Muscle of leg (tissue), 11 donors: ENCODE results near the gene RHPN2. TPM values are rescaled to one million over a fixed set of nuclear protein-coding genes. Genes with fewer than 3 reads are reported as not detected.

Experiments used
- DNase-seq: peaks from one replicate; pipeline ENCODE4 v3.0.0; 2013
- H3K27ac ChIP-seq: one replicate; pipeline ENCODE4 v1.5.1; 2013; ENCODE audit warnings: mild to moderate bottlenecking, low read length, control low read depth
- H3K27me3 ChIP-seq: one replicate; pipeline ENCODE4 v1.6.1; 2013; ENCODE audit warnings: low read length; ENCODE audit not compliant: control insufficient read depth, insufficient read depth
- H3K36me3 ChIP-seq: one replicate; pipeline ENCODE4 v1.6.1; 2013; ENCODE audit warnings: low read length; ENCODE audit not compliant: control insufficient read depth, insufficient read depth
- H3K4me1 ChIP-seq: one replicate; pipeline ENCODE4 v1.6.1; 2013; ENCODE audit warnings: low read length; ENCODE audit not compliant: control insufficient read depth, insufficient read depth
- H3K4me3 ChIP-seq: one replicate; pipeline ENCODE4 v1.5.1; 2013; ENCODE audit warnings: low read length, control low read depth
- H3K9me3 ChIP-seq: replicated peaks from 2 replicates; pipeline ENCODE4 v1.6.1; 2013; ENCODE audit warnings: low read depth, low read length; ENCODE audit not compliant: control insufficient read depth
- WGBS: methylation state at CpG from one replicate; pipeline ENCODE4 v1.1.5; 2013; ENCODE audit warnings: missing lambda C conversion rate; ENCODE audit not compliant: insufficient coverage; 5-methylcytosine and 5-hydroxymethylcytosine counted together
- polyA plus RNA-seq, 8 donors: library from polyadenylated mRNA; unstranded; fragments of 120-200 nt; gene quantifications; one replicate each; pipeline versions ENCODE4 v1.2.1 to v1.2.3, GENCODE V29; 2013; ENCODE audit warnings: inconsistent platforms in 1 of 8, low replicate concordance in 1 of 8; ENCODE audit not compliant: insufficient read length in 8 of 8, insufficient read depth in 1 of 8
- total RNA-seq: library from RNA; stranded (reverse); fragments of 120-200 nt; gene quantifications from one replicate; pipeline ENCODE4 v1.2.4, GENCODE V29; 2013

The RHPN2 gene
- total and polyA plus RNA-seq, 9 donors, result 0.98 to 4.8 (median 1.7) TPM

DNA sequence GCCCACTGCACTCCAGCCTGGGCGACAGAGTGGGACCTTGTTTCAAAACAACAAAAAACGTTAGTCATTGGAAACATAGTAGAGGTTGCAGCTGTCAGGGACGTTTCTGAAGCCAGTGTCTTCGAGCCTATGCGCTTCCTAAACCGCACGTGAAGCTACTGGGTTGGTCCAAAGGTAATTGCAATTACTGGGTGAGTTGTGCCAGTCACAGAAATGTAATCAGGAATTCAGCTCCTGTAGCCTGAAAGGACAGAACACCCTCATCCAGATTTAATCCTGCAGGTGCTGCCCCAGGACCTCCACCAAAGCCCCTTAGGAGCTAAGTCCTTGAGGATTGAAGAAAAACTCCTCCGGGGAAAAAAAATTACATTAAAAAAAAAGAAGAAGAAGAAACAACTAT lies 2.4 kb upstream of the RHPN2 start:
- Histone ChIP-seq H3K4me1 (peaks cover 8% of the 10 kb centered on the region), H3K36me3 (no peaks in the 10 kb centered on the region), H3K27ac (no peak overlapping the region), H3K27me3 (peaks cover 38% of the 10 kb centered on the region), H3K9me3 (no peaks in the 10 kb centered on the region), H3K4me3 (no peak overlapping the region)
- WGBS, result 60% methylated on average over 6 of the region's 8 CpGs
- no peak for DNase-seq

DNA sequence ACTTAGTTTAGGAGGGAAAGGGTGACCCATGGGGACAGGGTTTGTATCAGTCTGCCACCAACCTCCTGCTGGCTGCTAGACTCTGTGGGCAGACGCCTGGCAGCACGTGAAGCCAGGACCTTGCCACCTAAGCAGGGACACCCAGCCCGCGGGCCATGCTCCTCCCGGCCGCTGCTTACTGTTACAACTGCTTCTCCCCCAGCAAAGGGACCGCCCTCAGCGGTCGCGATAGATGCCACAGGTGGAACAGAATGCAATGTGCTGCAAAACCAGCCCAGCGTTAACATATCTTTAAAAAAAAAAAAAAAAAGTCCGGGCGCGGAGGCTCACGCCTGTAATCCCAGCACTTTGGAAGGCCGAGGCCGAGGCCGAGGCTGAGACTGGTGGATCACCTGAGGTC lies 1.9 kb upstream of the RHPN2 start:
- Histone ChIP-seq H3K27me3 (peaks cover 41% of the 10 kb centered on the region), H3K36me3 (no peaks in the 10 kb centered on the region), H3K27ac (no peak overlapping the region), H3K4me3 (no peak overlapping the region), H3K9me3 (no peaks in the 10 kb centered on the region), H3K4me1 (peaks cover 8% of the 10 kb centered on the region)
- DNase-seq, result no peak
- 73% methylated on average over 9 of the region's 18 CpGs for WGBS

DNA sequence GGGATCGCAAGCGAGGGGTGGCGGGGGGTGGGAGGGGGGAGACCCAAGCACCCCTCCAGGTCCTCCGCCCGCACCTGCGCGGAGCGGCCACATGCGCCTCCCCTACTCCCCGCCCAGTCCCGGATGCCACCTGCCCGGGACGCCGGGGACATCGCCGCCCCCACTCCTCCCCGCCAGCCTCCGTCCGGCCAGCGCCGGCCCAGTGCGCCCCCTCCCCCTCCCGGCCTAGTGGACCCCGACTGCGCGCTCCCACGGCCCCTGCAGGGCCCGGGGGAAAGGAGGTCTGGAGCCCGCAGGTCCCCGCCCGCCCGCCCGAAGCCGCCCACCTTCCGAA lies 263 bp downstream of the RHPN2 start:
- Histone ChIP-seq H3K27ac (no peak overlapping the region), H3K4me3 (peak overlapping the region; percentile 11), H3K9me3 (no peaks in the 10 kb centered on the region), H3K27me3 (peaks cover 41% of the 10 kb centered on the region), H3K4me1 (peaks cover 8% of the 10 kb centered on the region), H3K36me3 (no peaks in the 10 kb centered on the region)
- peak; percentile 8 for DNase-seq
- 0% methylated on average over 17 of the region's 35 CpGs for WGBS

DNA sequence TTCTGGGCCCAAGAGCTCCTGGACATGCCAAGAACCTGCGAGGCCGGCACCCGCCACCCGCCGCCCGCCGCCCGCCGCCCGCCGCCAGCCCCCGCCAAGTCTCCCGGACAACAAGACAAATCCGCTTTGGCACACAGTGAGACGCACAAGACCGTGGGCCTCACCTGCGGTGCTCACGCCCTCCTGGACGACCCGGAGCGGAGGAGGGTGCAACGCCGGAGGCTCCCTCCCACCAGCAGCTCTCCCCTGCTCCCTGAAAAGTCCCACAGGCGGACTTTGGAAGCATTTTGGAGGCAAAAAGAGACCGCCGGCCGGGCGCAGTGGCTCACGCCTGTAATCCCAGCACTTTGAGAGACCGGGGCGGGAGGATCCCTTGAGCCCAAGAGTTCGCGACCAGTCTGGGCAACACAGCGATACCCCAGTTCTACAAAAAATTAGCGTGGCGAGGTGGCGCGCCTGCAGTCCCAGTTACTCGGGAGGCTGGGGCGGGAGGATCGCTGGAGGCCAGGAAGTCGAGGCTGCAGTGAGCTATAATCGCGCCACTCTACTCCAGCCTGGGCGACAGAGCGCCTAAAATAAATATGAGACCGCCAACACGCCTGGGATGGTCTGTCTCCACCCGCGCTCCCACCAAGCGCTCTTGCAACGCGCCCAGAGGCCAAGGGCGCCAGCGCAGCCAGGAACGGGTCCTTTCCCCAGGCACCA lies 783 bp downstream of the RHPN2 start:
- H3K4me1 ChIP-seq, result peaks cover 8% of the 10 kb centered on the region
- H3K27me3 ChIP-seq, result peaks cover 41% of the 10 kb centered on the region
- peak overlapping the region; percentile 11 for H3K4me3 ChIP-seq
- no peaks in the 10 kb centered on the region for H3K9me3 ChIP-seq
- WGBS, result 5% methylated on average over 34 of the region's 56 CpGs
- no peaks in the 10 kb centered on the region for H3K36me3 ChIP-seq
- no peak overlapping the region for H3K27ac ChIP-seq
- no peak for DNase-seq

DNA sequence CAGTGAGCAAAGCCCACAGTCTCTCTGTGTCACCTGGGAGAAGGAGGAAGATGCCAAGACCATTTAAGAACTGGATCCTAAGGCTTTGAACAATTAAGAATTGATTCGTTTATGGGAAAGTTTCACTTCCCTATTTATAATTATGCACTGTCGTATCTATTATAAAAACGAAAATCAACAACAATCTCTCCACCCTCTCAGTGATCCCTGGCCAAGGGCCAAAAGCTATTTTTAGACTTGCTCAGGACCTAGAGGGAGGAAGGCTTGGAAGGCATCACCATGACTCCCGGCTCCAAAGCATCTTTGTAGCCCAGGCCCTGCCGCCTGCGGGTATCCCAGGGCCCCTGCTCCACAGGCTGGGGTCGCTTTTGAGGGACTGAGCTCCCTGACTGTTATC lies 1.3 kb downstream of the RHPN2 start:
- peaks cover 8% of the 10 kb centered on the region for H3K4me1 ChIP-seq
- WGBS, result 15% methylated on average over 4 of the region's 7 CpGs
- peaks cover 41% of the 10 kb centered on the region for H3K27me3 ChIP-seq
- no peaks in the 10 kb centered on the region for H3K9me3 ChIP-seq
- no peaks in the 10 kb centered on the region for H3K36me3 ChIP-seq
- no peak overlapping the region for H3K27ac ChIP-seq
- no peak overlapping the region for H3K4me3 ChIP-seq
- peak; percentile 36 for DNase-seq

DNA sequence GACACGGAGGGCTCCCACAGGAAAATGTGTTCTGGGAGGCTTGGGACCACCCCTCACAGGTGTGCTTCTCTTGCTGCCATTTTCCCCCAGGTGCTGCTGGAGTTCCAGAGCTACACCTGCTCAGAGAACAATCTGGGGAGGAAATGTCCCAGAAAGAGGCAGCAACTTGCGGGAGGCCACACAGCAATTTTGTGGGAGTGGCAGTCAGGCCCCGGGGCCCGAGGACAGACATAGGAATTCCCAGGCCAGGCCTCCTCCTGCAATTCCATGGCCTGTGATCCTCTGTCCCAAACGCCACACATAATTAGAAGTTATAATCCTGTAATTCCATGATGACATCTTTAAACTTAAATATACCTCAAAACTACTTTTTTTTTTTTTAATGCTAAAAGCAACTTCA lies 1.8 kb downstream of the RHPN2 start:
- Histone ChIP-seq H3K27ac (no peak overlapping the region), H3K36me3 (no peaks in the 10 kb centered on the region), H3K4me1 (peaks cover 8% of the 10 kb centered on the region), H3K4me3 (no peak overlapping the region), H3K27me3 (peaks cover 40% of the 10 kb centered on the region), H3K9me3 (no peaks in the 10 kb centered on the region)
- 73% methylated on average over 5 of the region's 5 CpGs for WGBS
- DNase-seq, result no peak

DNA sequence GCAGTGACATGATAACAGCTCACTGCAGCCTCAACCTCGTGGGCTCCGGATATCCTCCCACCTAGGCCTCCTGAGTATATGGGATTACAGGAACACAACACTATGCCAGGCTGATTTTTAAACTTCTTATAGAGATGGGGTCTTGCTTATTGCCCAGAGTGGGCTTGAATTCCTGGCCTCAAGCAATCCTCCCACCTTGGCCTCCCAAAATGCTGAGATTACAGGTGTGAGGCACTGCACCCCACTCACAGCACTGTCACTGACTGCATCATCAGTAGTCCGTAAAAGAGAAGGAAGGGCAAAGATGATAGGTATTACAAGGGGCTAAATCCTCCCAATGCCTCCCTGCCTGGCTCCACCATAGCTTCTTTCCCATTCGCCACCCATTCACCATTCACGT lies 4.1 kb downstream of the RHPN2 start:
- 79% methylated on average over 3 of the region's 5 CpGs for WGBS
- Histone ChIP-seq H3K27ac (no peak overlapping the region), H3K4me3 (no peak overlapping the region), H3K9me3 (no peaks in the 10 kb centered on the region), H3K36me3 (no peaks in the 10 kb centered on the region), H3K4me1 (peaks cover 8% of the 10 kb centered on the region), H3K27me3 (peaks cover 32% of the 10 kb centered on the region)
- DNase-seq, result no peak

DNA sequence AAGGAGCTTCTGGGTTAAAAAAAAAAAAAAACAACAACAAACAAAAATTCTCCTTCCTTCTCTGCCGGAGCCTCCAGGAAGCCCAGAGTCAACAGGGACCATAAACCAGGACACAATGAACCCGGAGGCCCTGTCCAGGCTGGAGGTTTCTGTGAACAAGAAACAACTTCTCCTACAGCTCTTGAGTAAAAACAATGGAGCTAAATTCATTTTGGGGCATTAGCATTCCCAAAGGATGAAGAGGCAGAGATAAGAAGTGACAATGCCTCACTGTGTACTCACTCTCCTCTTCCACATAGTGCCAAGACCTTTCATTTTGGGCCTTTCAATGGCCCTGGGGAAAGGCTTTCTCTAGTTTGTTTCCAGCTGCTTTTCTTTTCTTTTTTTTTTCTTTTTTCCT lies 9.0 kb downstream of the RHPN2 start:
- Histone ChIP-seq H3K4me1 (no peaks in the 10 kb centered on the region), H3K27ac (no peak overlapping the region), H3K36me3 (no peaks in the 10 kb centered on the region), H3K9me3 (no peaks in the 10 kb centered on the region), H3K4me3 (no peak overlapping the region), H3K27me3 (peaks cover 1% of the 10 kb centered on the region)
- WGBS, result no CpG with 5 or more reads among the region's 2 CpGs
- no peak for DNase-seq

DNA sequence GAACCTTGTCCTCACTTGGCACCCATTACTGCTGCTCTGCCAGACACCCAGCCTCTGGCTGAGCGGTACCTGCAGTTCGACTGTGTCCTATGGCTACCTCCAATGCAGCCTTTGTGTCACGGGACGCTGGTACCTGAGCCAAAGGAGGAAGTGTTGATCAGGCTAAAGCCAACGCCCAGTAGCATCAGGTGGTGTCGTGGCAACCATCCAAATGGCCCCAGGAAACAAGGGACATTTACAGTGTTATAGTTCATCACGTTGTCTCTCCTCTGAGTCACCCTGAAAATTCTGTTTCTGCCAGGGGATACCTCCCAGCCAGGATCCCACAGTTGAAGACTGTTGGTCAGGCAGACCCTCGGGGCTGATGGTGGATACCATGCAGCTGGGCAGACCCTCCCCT lies 10.1 kb downstream of the RHPN2 start:
- Histone ChIP-seq H3K27me3 (no peaks in the 10 kb centered on the region), H3K4me1 (no peaks in the 10 kb centered on the region), H3K27ac (no peak overlapping the region), H3K9me3 (no peaks in the 10 kb centered on the region), H3K36me3 (no peaks in the 10 kb centered on the region), H3K4me3 (no peak overlapping the region)
- WGBS, result 67% methylated on average over 7 of the region's 8 CpGs
- no peak for DNase-seq

DNA sequence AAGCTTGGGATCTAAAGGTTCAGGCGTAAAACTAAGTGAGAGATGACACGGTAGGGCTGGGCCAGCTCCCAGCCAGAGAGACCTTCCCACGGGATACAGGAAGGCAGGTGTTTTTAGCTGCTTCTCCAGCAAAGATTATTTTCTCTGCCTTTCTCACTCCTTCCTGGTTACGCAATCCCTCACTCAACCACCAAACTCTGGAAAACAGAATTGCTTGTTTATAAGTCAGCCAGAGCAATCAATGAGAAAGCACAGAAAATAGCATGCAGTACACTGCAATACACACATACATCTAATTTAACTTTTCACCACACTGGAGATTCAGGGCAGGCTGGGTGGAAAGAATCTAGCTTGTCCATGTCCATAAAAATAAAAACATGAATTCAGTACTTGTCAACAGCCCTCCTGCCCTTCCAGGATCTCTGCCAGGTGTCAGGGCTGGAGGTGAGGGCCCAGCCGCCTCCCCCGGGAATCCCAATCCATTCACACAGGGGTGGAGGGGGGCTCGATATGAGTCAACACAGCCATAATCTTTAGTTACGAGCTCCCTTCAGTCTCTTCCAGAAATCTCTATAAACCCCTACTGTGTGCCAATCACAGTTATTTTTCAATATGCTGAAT lies 12.2 kb downstream of the RHPN2 start:
- Histone ChIP-seq H3K27ac (no peak overlapping the region), H3K9me3 (no peaks in the 10 kb centered on the region), H3K4me3 (no peak overlapping the region), H3K36me3 (no peaks in the 10 kb centered on the region), H3K27me3 (no peaks in the 10 kb centered on the region), H3K4me1 (no peaks in the 10 kb centered on the region)
- WGBS, result 13% methylated on average over 4 of the region's 8 CpGs
- peak; percentile 60 for DNase-seq
